Adipocyte (in vitro differentiated cells): ENCODE results near the gene LKAAEAR1.

Experiments
- DNase-seq: peaks from one replicate; pipeline ENCODE4 v3.0.0-alpha.2; 2015; ENCODE audit warnings: low read depth
- H3K27me3 ChIP-seq: replicated peaks from 2 replicates; pipeline ENCODE4 v1.7.0; 2013; ENCODE audit warnings: mild to moderate bottlenecking, low read length, moderate library complexity; ENCODE audit not compliant: control insufficient read depth, insufficient read depth
- H3K36me3 ChIP-seq: 2 replicates; pipeline ENCODE4 v1.7.0; 2013; ENCODE audit warnings: low read length, mild to moderate bottlenecking, moderate library complexity; ENCODE audit not compliant: control insufficient read depth, insufficient read depth, severe bottlenecking
- H3K4me1 ChIP-seq: 2 replicates; pipeline ENCODE4 v1.7.0; 2013; ENCODE audit warnings: mild to moderate bottlenecking, low read length, moderate library complexity; ENCODE audit not compliant: control insufficient read depth, insufficient read depth
- H3K4me3 ChIP-seq: 2 replicates; pipeline ENCODE4 v1.7.0; 2013; ENCODE audit warnings: mild to moderate bottlenecking, low read length, moderate library complexity
- H3K9ac ChIP-seq: 2 replicates; pipeline ENCODE4 v1.7.0; 2013; ENCODE audit warnings: mild to moderate bottlenecking, low read length, moderate library complexity
- H3K9me3 ChIP-seq: 2 replicates; pipeline ENCODE4 v1.7.0; 2013; ENCODE audit warnings: mild to moderate bottlenecking, low read length, moderate library complexity; ENCODE audit not compliant: control insufficient read depth

The LKAAEAR1 gene

DNA sequence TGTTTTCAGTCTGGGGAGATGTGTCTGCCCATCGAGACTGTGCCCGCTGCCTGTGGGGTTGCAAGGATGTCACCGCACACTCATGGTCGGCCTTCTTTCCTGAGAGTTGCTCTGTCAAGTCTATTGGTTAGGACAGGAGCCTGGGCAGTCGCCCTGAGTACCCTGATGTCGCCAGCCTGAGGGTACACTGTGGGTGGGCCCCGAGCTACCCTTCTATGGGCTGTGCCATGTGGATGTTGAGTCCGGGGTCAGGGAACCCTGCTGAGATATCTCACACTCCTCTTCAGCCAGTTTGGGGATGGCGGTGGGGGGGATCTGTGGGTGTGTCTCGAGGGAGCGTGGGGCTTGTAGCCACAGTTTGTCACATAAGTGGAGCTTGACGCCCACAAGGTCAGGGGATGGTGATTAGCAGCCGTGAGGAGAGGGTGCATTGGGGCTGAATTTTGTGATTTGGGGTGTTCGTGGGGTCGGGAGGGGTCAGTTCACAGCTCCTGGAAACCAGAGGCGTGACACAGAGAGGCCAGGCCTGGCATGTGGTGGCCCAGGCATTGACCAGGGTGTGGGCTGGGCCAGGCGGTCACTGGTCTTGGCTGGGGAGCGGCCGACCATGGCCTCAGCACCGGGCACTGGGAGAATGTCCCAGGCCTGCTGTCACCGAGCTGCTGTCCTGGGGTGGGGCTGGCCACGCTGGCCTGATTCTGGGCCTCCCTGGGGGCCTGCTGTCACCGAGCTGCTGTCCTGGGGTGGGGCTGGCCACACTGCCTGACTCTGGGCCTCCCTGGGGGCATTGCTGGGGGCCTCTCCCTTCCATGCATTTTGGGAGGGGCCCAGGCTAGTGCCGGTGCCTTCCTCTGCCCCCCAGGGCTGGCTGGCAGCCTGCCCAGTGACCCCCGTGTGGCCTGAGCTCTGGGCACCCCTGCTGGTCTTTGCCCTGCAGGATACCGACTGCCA, 24.8 kb upstream of the LKAAEAR1 start:
- Histone ChIP-seq H3K27me3 (peaks cover 43% of the 10 kb centered on the region), H3K9ac (no peak overlapping the region), H3K4me3 (no peak overlapping the region), H3K9me3 (no peaks in the 10 kb centered on the region), H3K4me1 (no peaks in the 10 kb centered on the region), H3K36me3 (no peaks in the 10 kb centered on the region)
- DNase-seq: no peak

DNA sequence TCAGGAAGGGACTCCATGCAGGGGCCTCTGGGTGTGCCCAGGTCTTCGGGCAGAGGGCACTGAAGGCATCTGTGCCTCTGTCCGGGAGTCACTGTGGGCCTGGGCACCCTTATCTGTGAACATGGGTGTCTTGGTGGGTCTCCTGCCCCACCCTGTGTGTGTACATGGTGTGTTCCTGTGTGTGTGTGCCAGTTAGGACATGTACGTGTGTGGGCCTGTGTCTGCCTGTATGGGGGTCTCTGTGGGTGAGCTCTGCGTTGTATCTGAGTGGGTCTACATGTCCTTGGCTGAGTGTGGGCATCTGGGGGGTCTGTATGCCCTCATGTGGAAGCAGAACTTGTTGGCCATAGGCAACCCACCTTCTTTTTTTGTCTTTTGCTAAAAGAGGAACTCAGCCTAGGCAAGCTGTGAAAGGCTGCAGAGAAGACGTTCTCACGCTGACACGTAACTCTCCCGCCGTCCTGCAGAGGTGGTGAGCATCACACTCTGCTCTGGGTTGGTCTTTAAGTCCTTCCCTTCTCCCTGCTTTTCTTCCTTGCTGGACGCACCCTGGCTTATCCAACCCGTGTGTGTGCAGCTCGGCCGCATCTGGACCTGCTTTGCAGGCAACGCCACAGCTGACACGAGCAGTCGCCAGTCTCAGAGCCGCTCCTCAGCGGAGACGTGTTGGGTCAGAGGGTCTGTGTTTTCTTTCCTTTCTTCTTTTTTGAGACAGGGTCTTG, 23.7 kb upstream of the LKAAEAR1 start:
- no peaks in the 10 kb centered on the region for H3K9me3 ChIP-seq
- no peak overlapping the region for H3K9ac ChIP-seq
- H3K36me3 ChIP-seq: no peaks in the 10 kb centered on the region
- no peak overlapping the region for H3K4me3 ChIP-seq
- H3K4me1 ChIP-seq: no peaks in the 10 kb centered on the region
- peaks cover 53% of the 10 kb centered on the region for H3K27me3 ChIP-seq
- DNase-seq: no peak

GRCh38 chr20:64106981-64107735, 23.0 kb upstream of the LKAAEAR1 start, which contains the start of gene NPBWR2:
Gene NPBWR2, minus strand, starts transcription at chr20:64107565. Its CDS starts 734 bp downstream, at chr20:64106831.
- Histone ChIP-seq H3K4me3 (no peak within 1 kb of the TSS), H3K36me3 (no peaks in the 10 kb centered on the region), H3K9ac (no peak within 1 kb of the TSS), H3K4me1 (no peaks in the 10 kb centered on the region), H3K9me3 (no peaks in the 10 kb centered on the region), H3K27me3 (peaks cover 56% of the 10 kb centered on the region)
- DNase-seq: no peak

DNA sequence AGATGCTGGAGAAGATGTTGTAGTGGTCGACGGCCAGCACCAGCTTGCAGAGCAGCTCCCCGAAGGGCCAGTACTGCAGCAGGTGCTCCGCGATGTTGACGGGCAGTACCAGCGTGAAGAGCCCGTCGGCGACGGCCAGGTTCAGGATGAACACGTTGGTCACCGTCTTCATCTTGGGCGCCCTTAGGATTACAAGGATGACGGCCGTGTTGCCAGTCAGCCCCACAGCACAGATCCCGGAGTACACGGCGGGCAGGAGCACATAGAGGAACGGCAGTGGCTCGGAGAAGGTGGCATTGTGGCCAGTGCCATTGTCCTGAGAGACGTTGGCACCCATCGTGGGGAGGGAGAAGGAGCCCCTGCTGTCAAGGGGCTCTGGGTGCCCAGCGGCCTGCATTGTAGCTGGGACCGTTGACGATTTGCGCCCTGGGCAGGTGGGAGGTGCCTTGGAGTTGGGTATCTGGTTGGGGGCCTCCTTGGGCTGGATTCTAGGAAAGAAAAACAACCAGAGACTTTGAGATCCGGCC, 22.3 kb upstream of the LKAAEAR1 start:
- H3K9ac ChIP-seq: no peak overlapping the region
- no peaks in the 10 kb centered on the region for H3K9me3 ChIP-seq
- H3K36me3 ChIP-seq: no peaks in the 10 kb centered on the region
- no peak overlapping the region for H3K4me3 ChIP-seq
- no peak for DNase-seq
- H3K27me3 ChIP-seq: peaks cover 59% of the 10 kb centered on the region
- H3K4me1 ChIP-seq: no peaks in the 10 kb centered on the region

GRCh38 chr20:64105846-64106434, 21.7 kb upstream of the LKAAEAR1 start:
- Histone ChIP-seq H3K27me3 (peaks cover 64% of the 10 kb centered on the region), H3K4me3 (no peak overlapping the region), H3K36me3 (no peaks in the 10 kb centered on the region), H3K9me3 (no peaks in the 10 kb centered on the region), H3K9ac (no peak overlapping the region), H3K4me1 (no peaks in the 10 kb centered on the region)
- DNase-seq: no peak

GRCh38 chr20:64104667-64105451, 20.7 kb upstream of the LKAAEAR1 start:
- Histone ChIP-seq H3K9ac (no peak overlapping the region), H3K4me1 (no peaks in the 10 kb centered on the region), H3K27me3 (peaks cover 68% of the 10 kb centered on the region), H3K4me3 (no peak overlapping the region), H3K36me3 (no peaks in the 10 kb centered on the region), H3K9me3 (no peaks in the 10 kb centered on the region)
- no peak for DNase-seq

DNA sequence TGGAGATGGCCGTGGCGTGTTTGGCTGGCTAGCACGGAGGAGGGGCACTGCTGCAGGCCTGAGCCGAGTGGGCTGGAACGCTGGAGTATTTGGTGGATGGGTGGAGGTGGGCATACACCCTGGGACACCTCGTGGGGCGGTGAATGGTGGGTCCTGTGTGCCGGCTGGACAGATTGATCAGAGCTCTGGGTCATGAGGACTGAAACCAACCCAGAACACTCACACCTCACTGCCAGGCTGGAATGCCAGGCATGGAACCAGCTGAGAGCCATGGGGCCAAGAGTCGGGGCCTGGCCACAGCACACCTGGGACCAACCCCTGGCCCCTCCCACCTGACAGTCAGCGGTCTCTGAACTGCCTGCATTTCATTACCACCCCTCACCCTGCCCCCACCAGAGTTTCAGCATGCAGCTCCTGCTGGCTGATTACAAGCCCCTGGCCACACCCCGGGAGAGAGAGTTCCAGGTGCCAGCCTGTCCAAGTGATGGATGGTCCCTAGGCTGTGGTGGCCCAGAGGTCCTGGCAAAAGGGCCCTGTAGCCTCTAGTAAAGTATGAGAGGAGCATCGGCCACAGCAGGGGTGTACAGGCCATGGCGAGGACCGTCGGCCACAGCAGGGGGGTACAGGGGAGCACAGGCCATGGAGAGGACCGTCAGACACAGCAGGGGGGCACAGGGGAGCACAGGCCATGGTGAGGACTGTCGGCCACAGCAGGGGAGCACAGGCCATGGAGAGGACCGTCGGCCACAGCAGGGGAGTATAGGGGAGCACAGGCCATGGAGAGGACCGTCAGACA, 19.9 kb upstream of the LKAAEAR1 start:
- peaks cover 71% of the 10 kb centered on the region for H3K27me3 ChIP-seq
- H3K4me3 ChIP-seq: no peak overlapping the region
- H3K36me3 ChIP-seq: no peaks in the 10 kb centered on the region
- no peak for DNase-seq
- H3K9me3 ChIP-seq: no peaks in the 10 kb centered on the region
- H3K9ac ChIP-seq: no peak overlapping the region
- no peaks in the 10 kb centered on the region for H3K4me1 ChIP-seq

GRCh38 chr20:64102647-64103354, 18.6 kb upstream of the LKAAEAR1 start:
- Histone ChIP-seq H3K36me3 (no peaks in the 10 kb centered on the region), H3K27me3 (peaks cover 60% of the 10 kb centered on the region), H3K4me3 (no peak overlapping the region), H3K9ac (no peak overlapping the region), H3K4me1 (no peaks in the 10 kb centered on the region), H3K9me3 (no peaks in the 10 kb centered on the region)
- DNase-seq: no peak

GRCh38 chr20:64101731-64102621, 17.8 kb upstream of the LKAAEAR1 start:
- Histone ChIP-seq H3K27me3 (peaks cover 51% of the 10 kb centered on the region), H3K4me1 (no peaks in the 10 kb centered on the region), H3K9ac (no peak overlapping the region), H3K9me3 (no peaks in the 10 kb centered on the region), H3K36me3 (no peaks in the 10 kb centered on the region), H3K4me3 (no peak overlapping the region)
- DNase-seq: peak; percentile 43
